ENCODE measurements around the gene SMIM45.
A peak's percentile ranks its signal among the peaks of the same experiment; 100 is the strongest.

SMIM45 gene

GRCh38 chr22:41949297-41949965 lies 2.5 kb upstream of the SMIM45 start:
- Histone ChIP-seq H3K27me3 (ENCODE audit: control insufficient read depth, insufficient read depth, low read length) (no peaks in the 10 kb centered on the region), H3K27ac (ENCODE audit: low read length) (no peak overlapping the region), H3K4me3 (ENCODE audit: low read length) (no peak overlapping the region), H3K36me3 (ENCODE audit: control insufficient read depth, insufficient read depth, low read length) (no peaks in the 10 kb centered on the region), H3K9me3 (ENCODE audit: control insufficient read depth, low read depth, low read length) (no peaks in the 10 kb centered on the region), H3K4me1 (ENCODE audit: control insufficient read depth, insufficient read depth, low read length) (peaks cover 14% of the 10 kb centered on the region)
- no peak for DNase-seq
- no CpG with 5 or more reads among the region's 7 CpGs for WGBS (ENCODE audit: insufficient coverage, low lambda C conversion rate)

- no peaks in the 10 kb centered on the region for H3K9me3 ChIP-seq (ENCODE audit: control insufficient read depth, low read depth, low read length)
- no peak overlapping the region for H3K4me3 ChIP-seq (ENCODE audit: low read length)
- H3K36me3 ChIP-seq (ENCODE audit: control insufficient read depth, insufficient read depth, low read length): no peaks in the 10 kb centered on the region
- H3K27me3 ChIP-seq (ENCODE audit: control insufficient read depth, insufficient read depth, low read length): no peaks in the 10 kb centered on the region
- H3K4me1 ChIP-seq (ENCODE audit: control insufficient read depth, insufficient read depth, low read length): peaks cover 3% of the 10 kb centered on the region
- WGBS (ENCODE audit: insufficient coverage, low lambda C conversion rate): no CpG with 5 or more reads among the region's 2 CpGs
- DNase-seq: no peak
- H3K27ac ChIP-seq (ENCODE audit: low read length): no peak overlapping the region
These were observed 763 bp downstream of the SMIM45 start for GRCh38 chr22:41952713-41953112.

- Histone ChIP-seq H3K27me3 (ENCODE audit: control insufficient read depth, insufficient read depth, low read length) (no peaks in the 10 kb centered on the region), H3K4me3 (ENCODE audit: low read length) (peak overlapping the region; percentile 16), H3K4me1 (ENCODE audit: control insufficient read depth, insufficient read depth, low read length) (peaks cover 3% of the 10 kb centered on the region), H3K36me3 (ENCODE audit: control insufficient read depth, insufficient read depth, low read length) (no peaks in the 10 kb centered on the region), H3K9me3 (ENCODE audit: control insufficient read depth, low read depth, low read length) (no peaks in the 10 kb centered on the region), H3K27ac (ENCODE audit: low read length) (no peak overlapping the region)
- WGBS (ENCODE audit: insufficient coverage, low lambda C conversion rate): no CpG with 5 or more reads among the region's 23 CpGs
- DNase-seq: no peak
These were observed 6.1 kb downstream of the SMIM45 start for GRCh38 chr22:41957941-41958556.

- 80% methylated on average over 1 of the region's 9 CpGs for WGBS (ENCODE audit: insufficient coverage, low lambda C conversion rate)
- Histone ChIP-seq H3K4me1 (ENCODE audit: control insufficient read depth, insufficient read depth, low read length) (no peaks in the 10 kb centered on the region), H3K27ac (ENCODE audit: low read length) (no peak overlapping the region), H3K9me3 (ENCODE audit: control insufficient read depth, low read depth, low read length) (no peaks in the 10 kb centered on the region), H3K36me3 (ENCODE audit: control insufficient read depth, insufficient read depth, low read length) (no peaks in the 10 kb centered on the region), H3K27me3 (ENCODE audit: control insufficient read depth, insufficient read depth, low read length) (peaks cover 2% of the 10 kb centered on the region), H3K4me3 (ENCODE audit: low read length) (no peak overlapping the region)
- no peak for DNase-seq
These were observed 11.6 kb downstream of the SMIM45 start for GRCh38 chr22:41963453-41964111.

- H3K36me3 ChIP-seq (ENCODE audit: control insufficient read depth, insufficient read depth, low read length): no peaks in the 10 kb centered on the region
- H3K27ac ChIP-seq (ENCODE audit: low read length): no peak overlapping the region
- peaks cover 3% of the 10 kb centered on the region for H3K4me1 ChIP-seq (ENCODE audit: control insufficient read depth, insufficient read depth, low read length)
- H3K4me3 ChIP-seq (ENCODE audit: low read length): no peak overlapping the region
- no peaks in the 10 kb centered on the region for H3K9me3 ChIP-seq (ENCODE audit: control insufficient read depth, low read depth, low read length)
- no peak for DNase-seq
- no CpG with 5 or more reads among the region's 5 CpGs for WGBS (ENCODE audit: insufficient coverage, low lambda C conversion rate)
- peaks cover 2% of the 10 kb centered on the region for H3K27me3 ChIP-seq (ENCODE audit: control insufficient read depth, insufficient read depth, low read length)
These were observed 12.2 kb downstream of the SMIM45 start for GRCh38 chr22:41964112-41964491.

- Histone ChIP-seq H3K9me3 (ENCODE audit: control insufficient read depth, low read depth, low read length) (no peaks in the 10 kb centered on the region), H3K4me1 (ENCODE audit: control insufficient read depth, insufficient read depth, low read length) (peaks cover 3% of the 10 kb centered on the region), H3K4me3 (ENCODE audit: low read length) (no peak overlapping the region), H3K36me3 (ENCODE audit: control insufficient read depth, insufficient read depth, low read length) (no peaks in the 10 kb centered on the region), H3K27me3 (ENCODE audit: control insufficient read depth, insufficient read depth, low read length) (peaks cover 2% of the 10 kb centered on the region), H3K27ac (ENCODE audit: low read length) (no peak overlapping the region)
- WGBS (ENCODE audit: insufficient coverage, low lambda C conversion rate): no CpG with 5 or more reads among the region's 2 CpGs
- DNase-seq: no peak
These were observed 14.3 kb downstream of the SMIM45 start for GRCh38 chr22:41966225-41966606.

- Histone ChIP-seq H3K9me3 (ENCODE audit: control insufficient read depth, low read depth, low read length) (no peaks in the 10 kb centered on the region), H3K36me3 (ENCODE audit: control insufficient read depth, insufficient read depth, low read length) (no peaks in the 10 kb centered on the region), H3K4me1 (ENCODE audit: control insufficient read depth, insufficient read depth, low read length) (peaks cover 3% of the 10 kb centered on the region), H3K4me3 (ENCODE audit: low read length) (no peak overlapping the region), H3K27ac (ENCODE audit: low read length) (no peak overlapping the region), H3K27me3 (ENCODE audit: control insufficient read depth, insufficient read depth, low read length) (peaks cover 3% of the 10 kb centered on the region)
- peak; percentile 54 to 57 for DNase-seq
- WGBS (ENCODE audit: insufficient coverage, low lambda C conversion rate): no CpG with 5 or more reads among the region's 8 CpGs
These were observed 14.8 kb downstream of the SMIM45 start for GRCh38 chr22:41966607-41967240.

GRCh38 chr22:41968601-41969000 lies 16.7 kb downstream of the SMIM45 start:
- Histone ChIP-seq H3K4me3 (ENCODE audit: low read length) (no peak overlapping the region), H3K27ac (ENCODE audit: low read length) (no peak overlapping the region), H3K27me3 (ENCODE audit: control insufficient read depth, insufficient read depth, low read length) (peaks cover 17% of the 10 kb centered on the region), H3K9me3 (ENCODE audit: control insufficient read depth, low read depth, low read length) (no peaks in the 10 kb centered on the region), H3K36me3 (ENCODE audit: control insufficient read depth, insufficient read depth, low read length) (no peaks in the 10 kb centered on the region), H3K4me1 (ENCODE audit: control insufficient read depth, insufficient read depth, low read length) (peaks cover 3% of the 10 kb centered on the region)
- peak; percentile 51 to 56 for DNase-seq
- no CpG with 5 or more reads among the region's 9 CpGs for WGBS (ENCODE audit: insufficient coverage, low lambda C conversion rate)

- Histone ChIP-seq H3K36me3 (ENCODE audit: control insufficient read depth, insufficient read depth, low read length) (no peaks in the 10 kb centered on the region), H3K27me3 (ENCODE audit: control insufficient read depth, insufficient read depth, low read length) (peaks cover 17% of the 10 kb centered on the region), H3K4me3 (ENCODE audit: low read length) (no peak within 1 kb of the TSS), H3K9me3 (ENCODE audit: control insufficient read depth, low read depth, low read length) (no peaks in the 10 kb centered on the region), H3K27ac (ENCODE audit: low read length) (no peak within 1 kb of the TSS), H3K4me1 (ENCODE audit: control insufficient read depth, insufficient read depth, low read length) (peaks cover 3% of the 10 kb centered on the region)
- no CpG with 5 or more reads among the region's 8 CpGs for WGBS (ENCODE audit: insufficient coverage, low lambda C conversion rate)
- DNase-seq: no peak
These were observed 17.2 kb downstream of the SMIM45 start, which contains the start of gene SEPTIN3 for GRCh38 chr22:41969110-41969646. TSS of gene SEPTIN3 (plus strand) at chr22:41969443. CDS start at chr22:41971493, 2,050 bp downstream.

GRCh38 chr22:41970601-41971000 lies 18.7 kb downstream of the SMIM45 start:
- no CpG with 5 or more reads among the region's 2 CpGs for WGBS (ENCODE audit: insufficient coverage, low lambda C conversion rate)

More at GRCh38 chr22:41970601-41971000, 18.7 kb downstream of the SMIM45 start:
- H3K4me1 ChIP-seq (ENCODE audit: control insufficient read depth, insufficient read depth, low read length): peaks cover 3% of the 10 kb centered on the region
- no peak for DNase-seq
- H3K9me3 ChIP-seq (ENCODE audit: control insufficient read depth, low read depth, low read length): no peaks in the 10 kb centered on the region
- no peak overlapping the region for H3K4me3 ChIP-seq (ENCODE audit: low read length)
- H3K27me3 ChIP-seq (ENCODE audit: control insufficient read depth, insufficient read depth, low read length): peaks cover 24% of the 10 kb centered on the region
- no peak overlapping the region for H3K27ac ChIP-seq (ENCODE audit: low read length)
- no peaks in the 10 kb centered on the region for H3K36me3 ChIP-seq (ENCODE audit: control insufficient read depth, insufficient read depth, low read length)

Measured in large intestine (tissue), 3 donors.